Measurements from ENCODE around the gene CCNL2.

CCNL2 gene

GRCh38 chr1:1348420-1349255 is 50.5 kb downstream of the CCNL2 start:
- in situ Hi-C loops (cut with MboI; ENCODE audit: low pct_unique_long_range_greater_than_20kb, low sequenced_read_pairs), result no loop called here

GRCh38 chr1:1347663-1348419 is 51.3 kb downstream of the CCNL2 start:
- no peak for DNase-seq
- in situ Hi-C loops (cut with MboI; ENCODE audit: low pct_unique_long_range_greater_than_20kb, low sequenced_read_pairs), result no loop called here

More at GRCh38 chr1:1348420-1349255, 50.5 kb downstream of the CCNL2 start:
- no peak for DNase-seq

- no peak for DNase-seq
- in situ Hi-C loops (cut with MboI; ENCODE audit: low pct_unique_long_range_greater_than_20kb, low sequenced_read_pairs), result no loop called here
These were observed 52.0 kb downstream of the CCNL2 start for GRCh38 chr1:1347026-1347595.

GRCh38 chr1:1346501-1346890 is 52.6 kb downstream of the CCNL2 start:
- in situ Hi-C loops (cut with MboI; ENCODE audit: low pct_unique_long_range_greater_than_20kb, low sequenced_read_pairs), result no loop called here
- no peak for DNase-seq

GRCh38 chr1:1345860-1346500 is 53.2 kb downstream of the CCNL2 start:
- in situ Hi-C loops (cut with MboI; ENCODE audit: low pct_unique_long_range_greater_than_20kb, low sequenced_read_pairs), result no loop called here
- DNase-seq, result no peak

GRCh38 chr1:1345384-1345783 is 53.8 kb downstream of the CCNL2 start:
- no peak for DNase-seq
- in situ Hi-C loops (cut with MboI; ENCODE audit: low pct_unique_long_range_greater_than_20kb, low sequenced_read_pairs), result no loop called here

GRCh38 chr1:1344655-1345361 is 54.3 kb downstream of the CCNL2 start:
- in situ Hi-C loops (cut with MboI; ENCODE audit: low pct_unique_long_range_greater_than_20kb, low sequenced_read_pairs), result no loop called here
- DNase-seq, result no peak

- in situ Hi-C loops (cut with MboI; ENCODE audit: low pct_unique_long_range_greater_than_20kb, low sequenced_read_pairs), result no loop called here
- DNase-seq, result no peak
These were observed 55.2 kb downstream of the CCNL2 start for GRCh38 chr1:1343811-1344421.

- in situ Hi-C loops (cut with MboI; ENCODE audit: low pct_unique_long_range_greater_than_20kb, low sequenced_read_pairs), result no loop called here
- no peak for DNase-seq
These were observed 56.5 kb downstream of the CCNL2 start for GRCh38 chr1:1342584-1343115.

GRCh38 chr1:1342061-1342562 is 57.0 kb downstream of the CCNL2 start:
- DNase-seq, result no peak

GRCh38 chr1:1341549-1342021 is 57.5 kb downstream of the CCNL2 start:
- in situ Hi-C loops (cut with MboI; ENCODE audit: low pct_unique_long_range_greater_than_20kb, low sequenced_read_pairs), result no loop called here
- no peak for DNase-seq

More at GRCh38 chr1:1342061-1342562, 57.0 kb downstream of the CCNL2 start:
- in situ Hi-C loops (cut with MboI; ENCODE audit: low pct_unique_long_range_greater_than_20kb, low sequenced_read_pairs), result no loop called here

- DNase-seq, result no peak
- in situ Hi-C loops (cut with MboI; ENCODE audit: low pct_unique_long_range_greater_than_20kb, low sequenced_read_pairs), result no loop called here
These were observed 58.2 kb downstream of the CCNL2 start for GRCh38 chr1:1340791-1341548.

- in situ Hi-C loops (cut with MboI; ENCODE audit: low pct_unique_long_range_greater_than_20kb, low sequenced_read_pairs), result no loop called here
- DNase-seq, result no peak
These were observed 59.0 kb downstream of the CCNL2 start for GRCh38 chr1:1340185-1340584.

- in situ Hi-C loops (cut with MboI; ENCODE audit: low pct_unique_long_range_greater_than_20kb, low sequenced_read_pairs), result no loop called here
- DNase-seq, result no peak
These were observed 60.9 kb downstream of the CCNL2 start for GRCh38 chr1:1338278-1338677.

GRCh38 chr1:1337793-1338147 is 61.4 kb downstream of the CCNL2 start:
- in situ Hi-C loops (cut with MboI; ENCODE audit: low pct_unique_long_range_greater_than_20kb, low sequenced_read_pairs), result no loop called here
- no peak for DNase-seq

GRCh38 chr1:1336931-1337792 is 62.0 kb downstream of the CCNL2 start:
- DNase-seq, result no peak
- in situ Hi-C loops (cut with MboI; ENCODE audit: low pct_unique_long_range_greater_than_20kb, low sequenced_read_pairs), result no loop called here

- in situ Hi-C loops (cut with MboI; ENCODE audit: low pct_unique_long_range_greater_than_20kb, low sequenced_read_pairs), result no loop called here
- no peak for DNase-seq
These were observed 62.7 kb downstream of the CCNL2 start for GRCh38 chr1:1336446-1336845.
